ENCODE results near the gene HNF4A.
"Not testable (repeated sequence)": the region's sequence is repeated elsewhere in the genome, so short reads cannot be mapped to it uniquely, and the experiment has no call there.

HNF4A gene

GRCh38 chr20:44448753-44449546 lies 93.5 kb downstream of the HNF4A start:
- peak; percentile 71 for DNase-seq

DNA sequence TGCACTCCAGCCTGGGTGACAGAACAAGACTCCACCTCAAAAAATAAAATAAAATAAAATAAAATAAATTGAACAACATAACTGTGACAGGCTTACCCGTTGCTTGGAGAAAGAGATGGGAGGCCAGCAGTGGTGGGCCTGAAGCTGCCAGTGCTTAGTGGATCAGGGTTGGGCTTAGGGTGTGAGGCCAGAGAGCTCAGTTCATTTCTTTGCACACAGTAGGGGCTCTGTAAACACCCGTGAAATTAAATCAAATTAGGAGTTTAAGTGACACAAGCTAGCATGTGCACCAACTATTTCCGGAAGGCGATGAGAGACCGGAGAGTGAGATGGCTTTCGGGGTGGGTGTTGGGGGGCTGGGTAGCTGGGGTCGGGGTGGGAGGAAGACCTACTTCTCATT lies 94.4 kb downstream of the HNF4A start:
- DNase-seq: no peak

- DNase-seq: no peak
These were observed 94.9 kb downstream of the HNF4A start for GRCh38 chr20:44450281-44450889.

DNA sequence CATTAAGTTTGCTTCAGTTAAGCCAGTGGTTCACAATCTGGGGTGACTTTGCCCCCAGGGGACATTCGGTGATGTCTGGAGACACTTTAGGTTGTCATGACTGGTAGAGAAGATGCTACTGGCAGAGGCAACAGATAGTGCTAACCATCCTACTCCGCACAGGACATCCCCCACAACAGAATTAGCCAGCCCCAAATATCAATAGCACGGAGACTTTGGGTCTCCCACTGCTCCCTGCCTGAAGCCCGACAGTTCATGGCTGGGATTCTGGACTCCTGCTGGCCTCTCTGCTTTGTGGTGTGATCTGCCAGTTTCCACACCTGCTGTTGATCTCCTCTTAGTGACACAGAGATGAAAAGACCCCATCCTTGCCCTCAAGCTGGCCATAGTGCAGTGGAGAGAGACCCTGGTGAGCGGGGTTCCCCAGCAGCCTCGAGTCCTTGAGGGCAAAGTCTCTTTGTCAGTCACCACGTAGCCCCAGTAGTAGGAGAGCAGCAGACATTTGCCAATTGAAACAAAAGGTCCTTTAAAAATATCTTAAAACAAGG lies 95.5 kb downstream of the HNF4A start:
- no peak for DNase-seq

DNA sequence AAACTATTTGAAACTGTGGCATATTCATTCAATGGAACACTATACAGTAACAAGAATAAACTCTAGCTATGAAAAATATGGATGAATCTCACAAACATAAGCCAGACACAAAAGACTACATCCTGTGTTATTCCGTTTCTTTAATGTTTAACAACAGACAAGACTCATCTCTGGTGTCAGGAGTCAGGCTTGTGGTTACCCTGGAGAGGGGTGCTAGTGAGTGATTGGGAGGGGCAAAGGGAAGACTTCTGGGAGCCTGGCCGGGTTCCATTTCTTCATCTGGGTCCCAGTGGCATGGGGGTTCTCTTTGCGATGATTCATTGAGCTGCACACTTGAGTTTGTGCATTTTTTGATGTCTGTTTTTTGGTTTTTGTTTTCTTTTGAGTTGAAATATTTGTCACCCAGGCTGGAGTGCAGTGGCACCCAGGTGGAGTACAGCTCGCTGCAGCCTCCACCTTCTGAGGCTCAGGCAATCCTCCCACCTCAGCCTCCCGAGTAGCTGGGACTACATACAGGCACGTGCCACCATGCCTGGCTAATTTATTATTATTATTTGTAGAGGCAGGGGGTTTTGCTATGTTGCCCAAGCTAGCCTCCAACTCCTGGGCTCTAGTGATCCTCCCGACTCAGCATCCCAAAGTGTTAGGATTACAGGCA lies 98.9 kb downstream of the HNF4A start:
- peak; percentile 40 for DNase-seq

- no peak for DNase-seq
These were observed 99.6 kb downstream of the HNF4A start for GRCh38 chr20:44455126-44455525.

- no peak for DNase-seq
These were observed 101.1 kb downstream of the HNF4A start for GRCh38 chr20:44456611-44457010.

- peak; percentile 93 for DNase-seq
These were observed 101.5 kb downstream of the HNF4A start for GRCh38 chr20:44457016-44457415.

- peak; percentile 84 for DNase-seq
These were observed 103.8 kb downstream of the HNF4A start for GRCh38 chr20:44459271-44459670.

GRCh38 chr20:44460795-44461141 lies 105.3 kb downstream of the HNF4A start:
- DNase-seq: peak; percentile 86

DNA sequence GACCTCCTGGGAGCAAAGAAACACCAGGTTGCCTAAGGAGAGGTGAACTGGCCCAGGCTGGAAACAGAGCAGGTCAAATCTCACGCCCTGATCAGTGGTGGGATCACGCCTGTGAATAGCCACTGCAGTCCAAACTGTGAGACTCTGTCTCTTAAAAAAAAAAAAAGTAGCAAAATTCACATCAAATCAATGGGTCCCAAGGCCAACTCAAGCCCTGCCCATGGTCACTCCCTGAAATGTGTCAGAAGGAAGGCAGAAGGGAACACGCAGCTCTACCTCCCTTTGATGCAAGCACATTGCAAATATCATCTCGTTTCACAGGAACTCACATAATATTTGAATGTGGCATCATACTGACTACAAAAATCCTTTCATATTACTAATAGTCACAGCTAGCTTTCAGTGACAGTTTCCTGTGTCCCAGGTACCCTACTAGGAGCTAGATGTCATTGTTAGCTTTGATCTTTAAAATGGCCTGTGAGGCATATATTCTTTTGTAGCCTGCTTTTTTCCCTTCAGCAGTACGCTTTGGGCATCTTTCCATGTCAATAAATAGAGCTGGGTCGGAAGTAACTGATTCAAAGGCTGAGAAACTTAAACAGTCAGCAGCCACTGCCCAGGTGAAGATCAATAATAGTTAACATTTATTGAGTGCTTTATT lies 105.8 kb downstream of the HNF4A start:
- DNase-seq: no peak

DNA sequence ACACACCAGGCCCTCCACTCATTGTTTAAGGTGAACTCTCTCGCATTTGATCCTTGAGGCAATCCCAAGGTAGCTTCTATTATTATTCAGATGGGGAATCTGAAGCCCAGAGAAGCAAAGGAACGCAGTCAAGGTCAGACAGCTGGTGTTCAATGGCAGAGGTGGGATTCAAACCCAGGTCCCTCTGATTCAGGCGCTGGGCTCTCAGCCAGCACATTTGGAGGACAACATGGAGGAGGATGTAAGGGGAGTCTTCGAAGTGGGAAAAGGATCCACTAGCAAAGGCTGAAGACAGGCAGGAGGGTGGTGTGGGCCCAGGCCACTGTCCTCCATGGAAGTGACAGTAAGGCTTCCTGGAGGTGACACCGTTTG lies 106.3 kb downstream of the HNF4A start:
- DNase-seq: no peak

DNA sequence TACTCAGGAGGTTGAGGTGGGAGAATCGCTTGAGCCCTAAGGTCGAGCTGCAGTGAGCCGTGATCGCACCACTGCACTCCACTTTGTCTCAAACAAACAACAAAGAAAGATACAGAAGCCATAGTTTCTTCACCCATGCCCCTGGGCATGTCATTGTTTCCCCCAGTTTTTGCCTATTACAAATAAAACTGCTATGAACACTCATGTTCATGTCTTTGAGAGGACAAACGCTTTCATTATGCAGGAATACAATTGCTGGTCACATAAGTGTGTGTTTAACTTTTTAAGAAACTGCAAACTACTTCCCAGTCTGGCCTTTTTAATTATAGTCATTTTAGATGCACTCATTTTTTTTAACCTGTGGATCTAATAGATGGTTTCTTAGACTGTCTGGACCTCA lies 108.0 kb downstream of the HNF4A start:
- DNase-seq: no peak

- DNase-seq: no peak
These were observed 109.0 kb downstream of the HNF4A start for GRCh38 chr20:44464514-44464913.

- no peak for DNase-seq
These were observed 109.6 kb downstream of the HNF4A start for GRCh38 chr20:44465001-44465560.

- DNase-seq: no peak
These were observed 111.9 kb downstream of the HNF4A start for GRCh38 chr20:44467289-44467883.

GRCh38 chr20:44468044-44468782 lies 112.7 kb downstream of the HNF4A start:
- no peak for DNase-seq

- DNase-seq: no peak
These were observed 114.8 kb downstream of the HNF4A start for GRCh38 chr20:44470327-44470726.

- DNase-seq: peak; percentile 49
These were observed 116.0 kb downstream of the HNF4A start for GRCh38 chr20:44471481-44471882.

- DNase-seq: not testable (repeated sequence)
These were observed 116.8 kb downstream of the HNF4A start for GRCh38 chr20:44472283-44472682.

DNA sequence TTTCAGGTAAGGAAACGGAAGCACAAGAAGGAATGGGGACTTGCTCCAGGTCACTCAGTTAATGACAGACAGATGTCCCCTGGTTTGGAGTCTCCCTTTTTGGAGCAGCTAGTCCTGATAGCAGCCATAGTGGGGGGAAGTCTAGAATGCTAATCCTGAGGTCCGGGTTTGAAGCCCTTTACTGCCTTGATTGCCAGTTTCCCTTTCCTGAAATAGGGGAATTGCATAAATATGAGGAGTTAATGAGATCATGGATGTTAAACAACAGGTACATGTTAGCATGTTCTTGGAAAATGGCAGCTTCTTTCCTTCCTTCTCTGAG lies 119.8 kb downstream of the HNF4A start:
- no peak for DNase-seq
